Measurements from ENCODE around the gene SH3BGR.

DNA sequence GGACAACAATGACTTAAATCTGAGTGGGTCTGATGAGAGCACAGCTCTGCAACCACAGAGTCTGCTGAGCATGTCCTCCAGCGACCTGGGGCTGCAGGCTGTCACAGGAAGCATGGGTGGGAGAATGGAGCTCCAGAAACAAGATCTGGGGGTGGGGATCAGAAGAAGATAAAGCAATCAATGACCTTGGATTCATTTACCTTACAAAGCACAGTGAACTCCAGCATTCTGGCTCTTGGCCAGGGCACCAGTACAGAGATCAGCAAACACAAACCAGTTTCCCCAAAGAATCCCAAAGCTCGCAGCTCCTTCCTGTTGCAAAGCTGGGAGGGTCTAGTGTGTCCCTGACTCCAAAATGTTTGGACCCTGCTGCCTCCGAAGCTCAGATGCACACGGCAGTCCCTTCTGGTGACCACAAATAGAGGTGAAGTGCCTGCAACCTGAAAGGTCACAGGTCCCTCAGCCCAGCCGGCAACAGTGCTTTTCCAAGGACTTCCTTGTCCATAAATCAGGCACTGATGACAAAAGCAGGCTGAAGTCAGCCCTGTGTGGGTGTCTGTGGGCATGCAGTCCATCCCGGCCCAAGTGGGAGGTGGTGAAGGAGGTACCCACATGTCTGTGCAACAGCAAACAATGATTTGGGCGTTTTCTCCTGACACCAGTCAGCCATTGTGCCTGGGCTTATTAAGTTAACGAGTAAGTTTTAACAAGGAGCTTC, 76.1 kb downstream of the SH3BGR start:
- TF ChIP-seq, protein P1, sequence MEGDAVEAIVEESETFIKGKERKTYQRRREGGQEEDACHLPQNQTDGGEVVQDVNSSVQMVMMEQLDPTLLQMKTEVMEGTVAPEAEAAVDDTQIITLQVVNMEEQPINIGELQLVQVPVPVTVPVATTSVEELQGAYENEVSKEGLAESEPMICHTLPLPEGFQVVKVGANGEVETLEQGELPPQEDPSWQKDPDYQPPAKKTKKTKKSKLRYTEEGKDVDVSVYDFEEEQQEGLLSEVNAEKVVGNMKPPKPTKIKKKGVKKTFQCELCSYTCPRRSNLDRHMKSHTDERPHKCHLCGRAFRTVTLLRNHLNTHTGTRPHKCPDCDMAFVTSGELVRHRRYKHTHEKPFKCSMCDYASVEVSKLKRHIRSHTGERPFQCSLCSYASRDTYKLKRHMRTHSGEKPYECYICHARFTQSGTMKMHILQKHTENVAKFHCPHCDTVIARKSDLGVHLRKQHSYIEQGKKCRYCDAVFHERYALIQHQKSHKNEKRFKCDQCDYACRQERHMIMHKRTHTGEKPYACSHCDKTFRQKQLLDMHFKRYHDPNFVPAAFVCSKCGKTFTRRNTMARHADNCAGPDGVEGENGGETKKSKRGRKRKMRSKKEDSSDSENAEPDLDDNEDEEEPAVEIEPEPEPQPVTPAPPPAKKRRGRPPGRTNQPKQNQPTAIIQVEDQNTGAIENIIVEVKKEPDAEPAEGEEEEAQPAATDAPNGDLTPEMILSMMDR (IDR thresholded peaks at IDR 0.05; ENCODE audit: insufficient read depth, low read length): no peak
- TF ChIP-seq GABPA (IDR thresholded peaks at IDR 0.05; ENCODE audit: low read depth) (no peak), POLR2AphosphoS5 (IDR thresholded peaks at IDR 0.05; ENCODE audit: low read depth) (no peak), SPI1 (IDR thresholded peaks at IDR 0.05; ENCODE audit: borderline replicate concordance, low read depth) (no peak)
- TF ChIP-seq, protein P2, sequence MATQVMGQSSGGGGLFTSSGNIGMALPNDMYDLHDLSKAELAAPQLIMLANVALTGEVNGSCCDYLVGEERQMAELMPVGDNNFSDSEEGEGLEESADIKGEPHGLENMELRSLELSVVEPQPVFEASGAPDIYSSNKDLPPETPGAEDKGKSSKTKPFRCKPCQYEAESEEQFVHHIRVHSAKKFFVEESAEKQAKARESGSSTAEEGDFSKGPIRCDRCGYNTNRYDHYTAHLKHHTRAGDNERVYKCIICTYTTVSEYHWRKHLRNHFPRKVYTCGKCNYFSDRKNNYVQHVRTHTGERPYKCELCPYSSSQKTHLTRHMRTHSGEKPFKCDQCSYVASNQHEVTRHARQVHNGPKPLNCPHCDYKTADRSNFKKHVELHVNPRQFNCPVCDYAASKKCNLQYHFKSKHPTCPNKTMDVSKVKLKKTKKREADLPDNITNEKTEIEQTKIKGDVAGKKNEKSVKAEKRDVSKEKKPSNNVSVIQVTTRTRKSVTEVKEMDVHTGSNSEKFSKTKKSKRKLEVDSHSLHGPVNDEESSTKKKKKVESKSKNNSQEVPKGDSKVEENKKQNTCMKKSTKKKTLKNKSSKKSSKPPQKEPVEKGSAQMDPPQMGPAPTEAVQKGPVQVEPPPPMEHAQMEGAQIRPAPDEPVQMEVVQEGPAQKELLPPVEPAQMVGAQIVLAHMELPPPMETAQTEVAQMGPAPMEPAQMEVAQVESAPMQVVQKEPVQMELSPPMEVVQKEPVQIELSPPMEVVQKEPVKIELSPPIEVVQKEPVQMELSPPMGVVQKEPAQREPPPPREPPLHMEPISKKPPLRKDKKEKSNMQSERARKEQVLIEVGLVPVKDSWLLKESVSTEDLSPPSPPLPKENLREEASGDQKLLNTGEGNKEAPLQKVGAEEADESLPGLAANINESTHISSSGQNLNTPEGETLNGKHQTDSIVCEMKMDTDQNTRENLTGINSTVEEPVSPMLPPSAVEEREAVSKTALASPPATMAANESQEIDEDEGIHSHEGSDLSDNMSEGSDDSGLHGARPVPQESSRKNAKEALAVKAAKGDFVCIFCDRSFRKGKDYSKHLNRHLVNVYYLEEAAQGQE (IDR thresholded peaks at IDR 0.05; ENCODE audit: insufficient replicate concordance, low read depth): no peak

Data from HL-60 (cell line).